ENCODE data around the gene CRLF2. TPM values are rescaled to one million over a fixed set of nuclear protein-coding genes. Genes with fewer than 3 reads are reported as not detected.

The CRLF2 gene
- total RNA-seq, 3 donors from 2014 or later = 0.31 to 0.63 TPM; not detected in 1

- Histone ChIP-seq H3K4me3 (no peak overlapping the region), H3K4me1 (ENCODE audit: low read depth) (no peaks in the 10 kb centered on the region), H3K36me3 (ENCODE audit: low read depth) (no peaks in the 10 kb centered on the region), H3K9me3 (peaks cover 11% of the 10 kb centered on the region)
- DNase-seq (no peak), ATAC-seq (no peak)
- intact Hi-C loops (cut with DNase I, micrococcal nuclease) = no loop called here
- TF ChIP-seq CTCF (IDR thresholded peaks at IDR 0.05) = no peak
These were observed 10.2 kb upstream of the CRLF2 start for GRCh38 chrX:1222531-1223241.

GRCh38 chrX:1221296-1221845 is 8.9 kb upstream of the CRLF2 start:
- no peaks in the 10 kb centered on the region for H3K36me3 ChIP-seq (ENCODE audit: low read depth)
- H3K4me3 ChIP-seq = no peak overlapping the region
- no peaks in the 10 kb centered on the region for H3K4me1 ChIP-seq (ENCODE audit: low read depth)
- DNase-seq (no peak), ATAC-seq (no peak)
- intact Hi-C loops (cut with DNase I, micrococcal nuclease) = no loop called here
- no peak for TF ChIP-seq CTCF (IDR thresholded peaks at IDR 0.05)
- peaks cover 11% of the 10 kb centered on the region for H3K9me3 ChIP-seq

GRCh38 chrX:1218286-1218685 is 5.8 kb upstream of the CRLF2 start:
- ATAC-seq (no peak), DNase-seq (no peak)
- Histone ChIP-seq H3K4me1 (ENCODE audit: low read depth) (no peaks in the 10 kb centered on the region), H3K36me3 (ENCODE audit: low read depth) (no peaks in the 10 kb centered on the region), H3K4me3 (no peak overlapping the region), H3K9me3 (peaks cover 6% of the 10 kb centered on the region)
- no peak for TF ChIP-seq CTCF (IDR thresholded peaks at IDR 0.05)
- intact Hi-C loops (cut with DNase I, micrococcal nuclease) = no loop called here

GRCh38 chrX:1215123-1215823 is 2.8 kb upstream of the CRLF2 start:
- no peak for TF ChIP-seq CTCF (IDR thresholded peaks at IDR 0.05)
- no peak for ATAC-seq

GRCh38 chrX:1213971-1214370 is 1.5 kb upstream of the CRLF2 start:
- no peaks in the 10 kb centered on the region for H3K36me3 ChIP-seq (ENCODE audit: low read depth)
- TF ChIP-seq CTCF (IDR thresholded peaks at IDR 0.05) = no peak
- H3K4me3 ChIP-seq = no peak overlapping the region
- H3K9me3 ChIP-seq = no peaks in the 10 kb centered on the region
- no peaks in the 10 kb centered on the region for H3K4me1 ChIP-seq (ENCODE audit: low read depth)
- intact Hi-C loops (cut with DNase I, micrococcal nuclease) = no loop called here
- no peak for DNase-seq
- ATAC-seq = no peak

More at GRCh38 chrX:1215123-1215823, 2.8 kb upstream of the CRLF2 start:
- no peak for DNase-seq
- Histone ChIP-seq H3K36me3 (ENCODE audit: low read depth) (no peaks in the 10 kb centered on the region), H3K4me1 (ENCODE audit: low read depth) (no peaks in the 10 kb centered on the region), H3K4me3 (no peak overlapping the region), H3K9me3 (no peaks in the 10 kb centered on the region)
- intact Hi-C loops (cut with DNase I, micrococcal nuclease) = no loop called here

Measured in mucosa of descending colon (tissue), 3 donors.